HepG2 (cell line): ENCODE results near the gene RPS15A. TPM values are rescaled to one million over a fixed set of nuclear protein-coding genes. Genes with fewer than 3 reads are reported as not detected.
A peak's percentile ranks its signal among the peaks of the same experiment; 100 is the strongest.

Experiments used
- CSRNP2 ChIP-seq: sonication (generic); formaldehyde crosslinking; conservative IDR thresholded peaks from 2 replicates; pipeline ENCODE4 v1.8.0; 2022; ENCODE audit warnings: low read depth, missing genetic modification reagents
- DPF2 ChIP-seq: sonication (generic); formaldehyde crosslinking; IDR thresholded peaks from 2 replicates; pipeline ENCODE4 v1.4.0; 2020; ENCODE audit warnings: mild to moderate bottlenecking, low read depth, missing genetic modification reagents, borderline replicate concordance
- FOXO1 ChIP-seq: sonication (generic); formaldehyde crosslinking; IDR thresholded peaks from 2 replicates; pipeline ENCODE4 v1.4.0; 2020; ENCODE audit warnings: missing genetic modification reagents
- GMEB2 ChIP-seq: IDR thresholded peaks from 2 replicates; pipeline ENCODE4 v1.6.1; 2016; ENCODE audit warnings: missing biosample characterization, missing genetic modification reagents, low read depth
- GPBP1L1 ChIP-seq: sonication (generic); formaldehyde crosslinking; IDR thresholded peaks from 2 replicates; pipeline ENCODE4 v1.5.0; 2020; ENCODE audit warnings: mild to moderate bottlenecking, missing genetic modification reagents
- KLF12 ChIP-seq: sonication (generic); formaldehyde crosslinking; IDR thresholded peaks from 2 replicates; pipeline ENCODE4 v1.4.0; 2020; ENCODE audit warnings: missing genetic modification reagents, borderline replicate concordance
- POLR2AphosphoS2 ChIP-seq: IDR thresholded peaks from 2 replicates; pipeline ENCODE4 v1.6.1; 2011; ENCODE audit warnings: low read depth, low read length, improper control_type of control experiment
- REPIN1 ChIP-seq: sonication (generic); formaldehyde crosslinking; IDR thresholded peaks from 2 replicates; pipeline ENCODE4 v1.8.0; 2022; ENCODE audit warnings: missing genetic modification reagents, low read depth, mild to moderate bottlenecking, borderline replicate concordance
- SMAD1 ChIP-seq: sonication (generic); formaldehyde crosslinking; IDR thresholded peaks from 2 replicates; pipeline ENCODE4 v1.4.0; 2020; ENCODE audit warnings: missing genetic modification reagents, low read depth, mild to moderate bottlenecking, borderline replicate concordance
- TBL1XR1 ChIP-seq: fragments of 150-350 bp; IDR thresholded peaks from 2 replicates; pipeline ENCODE4 v1.6.1; 2014; ENCODE audit warnings: borderline replicate concordance, low read length; ENCODE audit not compliant: partially characterized antibody
- TBX3 ChIP-seq: fragments of 450-650 bp; IDR thresholded peaks from 2 replicates; pipeline ENCODE4 v1.6.1; 2017; ENCODE audit warnings: antibody characterized with exemption, mild to moderate bottlenecking, inconsistent platforms, borderline replicate concordance
- TERF1 ChIP-seq: sonication (generic); formaldehyde crosslinking; IDR thresholded peaks from 2 replicates; pipeline ENCODE4 v1.8.0; 2022; ENCODE audit warnings: mild to moderate bottlenecking, missing genetic modification reagents, moderate library complexity
- THAP11 ChIP-seq: IDR thresholded peaks from 2 replicates; pipeline ENCODE4 v1.6.1; 2016; ENCODE audit warnings: missing biosample characterization, missing genetic modification reagents
- YEATS4 ChIP-seq: sonication (generic); formaldehyde crosslinking; IDR thresholded peaks from 2 replicates; pipeline ENCODE4 v1.4.0; 2020; ENCODE audit warnings: missing genetic modification reagents, borderline replicate concordance
- ZC3H13 ChIP-seq: sonication (generic); formaldehyde crosslinking; IDR thresholded peaks from 2 replicates; pipeline ENCODE4 v1.8.1; 2023; ENCODE audit warnings: mild to moderate bottlenecking, missing genetic modification reagents, moderate library complexity
- ZGPAT ChIP-seq: IDR thresholded peaks from 2 replicates; pipeline ENCODE4 v1.6.1; 2016; ENCODE audit warnings: mild to moderate bottlenecking
- ZNF101 ChIP-seq: sonication (generic); formaldehyde crosslinking; IDR thresholded peaks from 2 replicates; pipeline ENCODE4 v1.4.0; 2020; ENCODE audit warnings: mild to moderate bottlenecking, low read depth, missing genetic modification reagents, borderline replicate concordance
- ZNF326 ChIP-seq: sonication (generic); formaldehyde crosslinking; IDR thresholded peaks from 2 replicates; pipeline ENCODE4 v1.4.0; 2020; ENCODE audit warnings: missing genetic modification reagents, borderline replicate concordance
- ZNF441 ChIP-seq: sonication (generic); formaldehyde crosslinking; IDR thresholded peaks from 2 replicates; pipeline ENCODE4 v1.7.0; 2021; ENCODE audit warnings: missing genetic modification reagents, borderline replicate concordance
- ZNF724P ChIP-seq: sonication (generic); formaldehyde crosslinking; IDR thresholded peaks from 2 replicates; pipeline ENCODE4 v1.8.0; 2022; ENCODE audit warnings: missing genetic modification reagents, borderline replicate concordance
- ZNF878 ChIP-seq: sonication (generic); formaldehyde crosslinking; IDR thresholded peaks from 2 replicates; pipeline ENCODE4 v1.8.1; 2023; ENCODE audit warnings: mild to moderate bottlenecking, missing genetic modification reagents, moderate library complexity
- polyA plus RNA-seq, 8 experiments: library from polyadenylated mRNA; depleted of rRNA in 3 of 8; stranded (reverse) in 7 of 8; unstranded in 1 of 8; fragments of >200 nt; fragmentation: Illumina TruSeq in 4 of 8; extraction: Trizol in 4 of 8; gene quantifications; 2 replicates each; pipeline versions ENCODE4 v1.2.1 to v1.2.3, GENCODE V29; 2011 to 2016; ENCODE audit warnings: low read depth in 4 of 8, missing spikeins in 1 of 8, mixed read lengths in 1 of 8; ENCODE audit not compliant: insufficient read depth in 1 of 8
- total RNA-seq, 5 experiments: library from RNA; depleted of rRNA; stranded (reverse); fragments of >200 nt; fragmentation: Illumina TruSeq; extraction: Trizol; gene quantifications; 2 replicates each; pipeline ENCODE4 v1.2.3, GENCODE V29; 2016; ENCODE audit warnings: low read depth in 1 of 5

The RPS15A gene
- total and polyA plus RNA-seq, 2 of the 13 experiments (the other 11 are each of a cell fraction or from before 2014, with no cell fraction given), result 5,489 to 9,457 TPM

GRCh38 chr16:18801145-18801972 lies 11.2 kb upstream of the RPS15A start, which contains the start of gene ARL6IP1 (continued):
- TF ChIP-seq REPIN1 (CRISPR knock-in tag), result peak; percentile 100
- peak; percentile 98 for TF ChIP-seq KLF12
- TF ChIP-seq TBX3, result no peak
- 0 out of 2 replicates have a peak, but pooled peaks have one; percentile 70 for TF ChIP-seq ZNF101 (CRISPR knock-in tag)
- peak; percentile 98 for TF ChIP-seq YEATS4 (CRISPR knock-in tag)
- TF ChIP-seq ZNF724P (CRISPR knock-in tag), result peak; percentile 76; the same call in 1 of the 2 replicates
- TF ChIP-seq GMEB2 (CRISPR knock-in tag), result peak; percentile 65; the same call in 1 of the 2 replicates
- peak; percentile 83 for TF ChIP-seq FOXO1 (CRISPR knock-in tag)
- peak; percentile 99 for TF ChIP-seq ZC3H13
- no peak; the same call in 1 of the 2 replicates for TF ChIP-seq ZNF441 (CRISPR knock-in tag)
- TF ChIP-seq ZGPAT (CRISPR knock-in tag), result peak; percentile 100
- peak; percentile 98 for TF ChIP-seq ZNF878 (CRISPR knock-in tag)
- no peak for TF ChIP-seq GPBP1L1 (CRISPR knock-in tag)
- peak; percentile 99 for TF ChIP-seq SMAD1 (CRISPR knock-in tag)
- TF ChIP-seq TBL1XR1, result peak; percentile 91
- TF ChIP-seq CSRNP2 (CRISPR knock-in tag), result peak; percentile 98
- peak; percentile 81; the same call in 1 of the 2 replicates for TF ChIP-seq ZNF326
- peak; percentile 98; the same call in 1 of the 2 replicates for TF ChIP-seq POLR2AphosphoS2
- no peak; the same call in 1 of the 2 replicates for TF ChIP-seq DPF2
- 0 out of 2 replicates have a peak, but pooled peaks have one; percentile 20 for TF ChIP-seq TERF1 (CRISPR knock-in tag)
- TF ChIP-seq THAP11 (CRISPR knock-in tag), result peak; percentile 93
